Stimulated activated CD4-positive, alpha-beta T cell treated with anti-CD3 and anti-CD28 coated beads, Interleukin-15, amount 100 ng/mL, for 48 hours (primary cell): ENCODE measurements around the gene ETF1.

Source experiments
- DNase-seq, 2 donors: peaks; one replicate each; pipeline ENCODE4 v3.0.0-alpha.2; 2020; ENCODE audit warnings: low read depth in 2 of 2

The ETF1 gene

GRCh38 chr5:138563340-138564118, 20.5 kb upstream of the ETF1 start:
- no peak for DNase-seq

- DNase-seq: no peak
Observed at GRCh38 chr5:138560971-138561370, 17.9 kb upstream of the ETF1 start.

DNA sequence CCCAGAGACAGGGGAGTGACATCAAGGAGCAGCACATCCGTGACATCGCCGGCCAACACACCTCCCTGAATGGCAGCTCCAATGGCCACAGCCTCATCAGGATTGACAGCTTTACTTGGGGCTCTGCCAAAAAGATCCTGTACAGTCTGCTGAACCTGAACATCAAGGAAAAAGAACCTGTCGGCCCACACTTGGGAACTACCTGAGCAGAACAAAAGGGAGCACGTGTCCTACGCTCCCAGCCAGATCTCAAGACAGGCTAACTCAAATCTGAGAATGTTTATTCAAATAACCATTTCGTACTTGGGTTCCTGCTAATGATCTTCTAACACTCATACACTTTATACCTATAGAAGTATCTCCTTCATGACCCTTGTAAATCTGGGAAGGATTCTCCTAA, 16.9 kb upstream of the ETF1 start:
- DNase-seq: no peak

GRCh38 chr5:138557677-138558076, 14.6 kb upstream of the ETF1 start:
- no peak for DNase-seq

- no peak for DNase-seq
Observed at GRCh38 chr5:138554143-138554542, 11.1 kb upstream of the ETF1 start.

DNA sequence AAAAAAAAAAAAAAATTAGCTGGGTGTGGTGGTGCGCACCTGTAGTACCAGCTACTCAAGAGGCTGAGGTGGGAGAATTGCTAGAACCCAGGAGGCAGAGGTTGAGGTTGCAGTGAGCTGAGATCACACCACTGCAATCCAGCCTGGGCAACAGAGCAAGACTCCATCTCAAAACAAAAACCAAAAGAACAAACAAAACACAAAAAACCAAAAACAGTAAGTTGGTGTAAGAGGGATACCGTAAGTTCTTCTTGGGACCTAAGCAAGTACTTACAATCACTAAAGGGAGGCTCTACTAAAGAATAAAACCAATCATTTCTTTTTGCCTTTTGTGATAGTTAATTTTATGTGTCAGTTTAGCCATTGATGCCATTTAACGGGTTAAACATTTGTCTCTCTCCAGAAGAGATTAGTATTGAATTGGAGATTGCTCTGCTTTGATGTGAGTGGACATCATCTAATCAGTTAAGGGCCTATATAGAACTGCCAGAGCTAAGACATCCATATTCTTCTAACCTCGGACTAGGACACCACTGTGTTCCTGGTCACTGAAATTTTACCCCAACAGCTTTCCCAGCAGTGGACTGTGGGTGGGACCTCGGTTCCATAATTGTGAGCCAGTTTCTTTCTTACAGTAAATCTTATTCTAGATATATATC, 10.5 kb upstream of the ETF1 start:
- DNase-seq: no peak

- DNase-seq: no peak
Observed at GRCh38 chr5:138552657-138553056, 9.6 kb upstream of the ETF1 start.

- no peak for DNase-seq
Observed at GRCh38 chr5:138549414-138549813, 6.4 kb upstream of the ETF1 start.

- no peak for DNase-seq
Observed at GRCh38 chr5:138545919-138546562, 3.0 kb upstream of the ETF1 start.

DNA sequence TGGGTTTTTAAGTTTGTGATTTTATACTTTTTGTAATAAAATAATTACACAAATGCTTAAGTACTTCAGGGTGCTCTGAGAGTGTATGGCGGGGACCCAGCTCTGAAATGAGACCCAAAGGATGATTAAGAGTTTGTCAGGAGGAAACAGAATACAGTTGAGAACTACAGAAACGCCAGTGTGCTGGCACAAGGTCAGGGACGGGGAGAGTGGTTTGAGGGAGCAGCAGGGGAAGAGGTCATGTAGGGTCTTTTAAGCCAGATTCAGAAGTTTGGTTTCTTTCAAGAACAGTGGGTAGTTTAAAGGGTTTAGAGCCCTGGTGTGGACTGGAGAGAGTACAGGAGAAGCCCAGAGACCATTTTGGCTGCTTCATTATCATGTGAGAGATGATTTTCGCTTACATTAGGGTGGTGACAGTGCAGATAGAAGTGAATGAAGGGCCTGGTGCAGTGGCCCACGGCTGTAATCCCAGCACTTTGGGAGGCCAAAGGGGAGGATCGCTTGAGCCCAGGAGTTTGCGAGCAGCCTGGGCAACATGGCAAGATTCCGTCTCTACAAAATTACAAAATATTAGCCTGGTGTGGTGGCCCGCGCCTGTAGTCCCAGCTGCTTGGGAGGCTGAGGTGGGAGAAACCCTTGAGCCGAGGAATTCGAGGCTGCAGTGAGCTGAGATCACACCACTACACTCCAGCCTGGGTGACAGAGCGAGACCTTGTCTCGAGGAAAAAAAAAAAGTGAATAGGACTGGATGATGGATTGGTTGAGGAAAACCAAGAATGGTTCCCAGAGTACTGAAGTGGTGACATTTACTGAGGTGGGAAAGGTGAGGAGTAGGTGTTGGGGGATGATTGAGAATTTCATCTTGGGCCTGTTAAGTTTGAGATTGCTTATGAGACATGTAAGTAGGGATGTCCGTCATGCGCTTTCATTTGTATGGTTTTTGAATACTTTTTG, 1.4 kb upstream of the ETF1 start:
- DNase-seq: no peak

DNA sequence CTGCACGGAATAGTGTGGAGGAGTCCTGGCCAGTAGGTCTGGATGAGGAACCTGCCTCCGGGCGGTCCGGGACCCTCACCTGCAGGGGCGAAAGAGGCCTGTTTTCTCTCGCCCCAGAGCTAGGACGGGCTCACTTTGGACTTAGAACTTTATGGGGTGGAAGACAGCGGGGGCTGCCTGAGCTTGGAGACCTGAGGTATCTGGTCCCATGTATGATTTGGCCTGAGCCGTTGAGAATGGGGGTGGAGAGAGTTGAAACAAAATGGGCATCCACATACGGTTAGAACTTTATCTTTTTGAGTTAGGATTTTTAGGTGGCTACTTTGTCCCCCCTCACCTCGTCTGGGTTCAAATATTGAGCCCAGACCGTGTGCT, 681 bp upstream of the ETF1 start:
- DNase-seq: no peak

GRCh38 chr5:138542180-138542955, 668 bp downstream of the ETF1 start:
- no peak for DNase-seq

- no peak for DNase-seq
Observed at GRCh38 chr5:138541511-138542179, 1.4 kb downstream of the ETF1 start.

GRCh38 chr5:138539791-138540190, 3.2 kb downstream of the ETF1 start:
- no peak for DNase-seq

DNA sequence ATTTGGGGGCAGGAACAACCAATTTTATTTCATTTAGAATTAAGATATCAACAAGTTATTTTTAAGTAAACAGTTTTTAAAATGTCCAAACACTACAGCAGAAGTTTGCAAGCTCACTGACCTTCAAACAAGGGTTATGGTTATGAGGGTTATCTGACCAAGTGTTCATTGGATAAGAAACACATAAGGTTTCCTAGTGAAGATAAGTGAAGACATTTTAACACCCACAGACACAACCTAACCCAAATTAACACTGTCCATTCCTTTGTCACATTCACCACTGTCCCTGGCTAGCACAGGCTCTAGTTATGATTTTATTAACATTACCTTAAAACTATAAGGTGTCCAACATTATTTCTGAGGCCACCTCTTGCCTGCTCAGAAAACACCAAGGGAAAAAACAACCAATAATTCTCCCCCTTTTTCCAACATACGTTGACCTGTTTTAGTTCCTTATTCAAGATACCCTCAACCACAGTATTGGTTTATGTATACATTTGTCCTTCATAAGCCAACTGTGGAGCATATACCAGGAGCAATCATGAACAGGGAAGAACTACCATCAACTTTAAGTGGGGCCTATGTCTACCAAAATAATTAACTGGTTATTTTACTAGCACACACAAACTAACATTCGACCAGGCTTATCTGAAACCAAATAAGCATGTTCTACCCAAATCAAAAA, 4.0 kb downstream of the ETF1 start:
- DNase-seq: no peak

GRCh38 chr5:138536665-138537315, 6.2 kb downstream of the ETF1 start:
- no peak for DNase-seq

- no peak for DNase-seq
Observed at GRCh38 chr5:138536215-138536614, 6.8 kb downstream of the ETF1 start.

DNA sequence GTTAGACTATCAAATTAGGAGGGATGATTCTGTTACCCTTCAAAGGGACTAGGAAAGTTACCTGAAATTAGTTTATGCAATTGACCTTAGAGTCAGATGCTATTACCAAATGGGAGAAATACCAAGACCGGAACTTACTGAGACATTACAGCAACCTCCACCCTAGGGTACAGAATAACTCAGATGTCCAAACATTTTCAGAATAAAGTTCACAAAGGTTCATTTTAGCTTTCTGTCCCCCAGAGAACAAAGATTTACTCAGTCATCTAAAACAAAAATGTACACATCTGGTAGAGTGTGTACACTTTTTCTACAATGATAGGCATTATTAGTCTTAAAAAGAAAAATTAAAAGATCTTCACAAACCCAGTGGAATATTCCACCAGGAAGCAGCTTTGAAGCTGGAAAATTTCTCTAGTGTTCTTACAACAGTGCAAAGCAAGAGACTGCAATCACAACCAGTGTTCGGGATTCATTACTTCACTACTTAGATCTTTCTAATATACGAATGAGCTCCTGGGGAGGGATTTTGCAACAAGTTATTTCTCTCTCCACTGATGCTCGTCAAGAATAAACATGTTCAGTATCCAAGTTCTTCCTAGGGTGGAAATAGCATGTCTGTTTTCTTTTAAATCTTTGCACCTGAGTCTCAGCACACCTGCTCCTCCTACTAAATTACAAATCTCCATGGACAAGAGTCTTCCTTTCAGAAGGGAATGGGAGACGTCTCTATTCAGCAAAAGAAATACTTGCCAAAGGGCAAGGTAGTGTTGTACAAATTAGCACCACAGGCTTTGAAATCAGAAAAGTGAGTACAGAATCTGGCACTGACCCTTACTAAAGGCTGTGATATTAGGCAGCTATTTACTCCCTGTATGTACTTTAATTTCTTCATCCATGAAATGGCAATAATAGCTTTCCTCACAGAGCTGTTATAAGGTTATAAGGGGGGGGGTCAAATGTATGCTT, 8.8 kb downstream of the ETF1 start:
- DNase-seq: no peak
